H1 (cell line): ENCODE results near the gene RABL6. TPM values are rescaled to one million over a fixed set of nuclear protein-coding genes. Genes with fewer than 3 reads are reported as not detected.

Experiments used
- CTCF ChIA-PET: fragments of 300-600 bp; sonication (Branson Sonifier 250); formaldehyde crosslinking; loops from one replicate; lab custom pipeline; 2021; ENCODE audit not compliant: partially characterized antibody; lab: Charles Lee
- POLR2A ChIA-PET: fragments of 300-600 bp; sonication (Branson Sonifier 250); formaldehyde crosslinking; loops from one replicate; lab custom pipeline; 2021; ENCODE audit warnings: inconsistent platforms; ENCODE audit not compliant: partially characterized antibody; lab: Charles Lee
- DNase-seq, 2 experiments: peaks; one replicate each; pipeline versions ENCODE4 v3.0.0 to v3.0.0-alpha.2; 2010 to 2022; ENCODE audit warnings: low spot score in 2 of 2, low read depth in 1 of 2, mixed read lengths in 1 of 2
- FAIRE-seq: peaks from 2 replicates; lab custom pipeline; 2011; peaks lifted over from hg19 to GRCh38; lab: Jason Lieb, UNC
- H2AFZ ChIP-seq: 2 replicates; pipeline ENCODE4 v1.8.1; 2012; ENCODE audit warnings: low read length, inconsistent platforms
- H2AK5ac ChIP-seq: 2 replicates; pipeline ENCODE4 v1.6.1; 2013; ENCODE audit warnings: low read depth, low read length
- H2BK120ac ChIP-seq: replicated peaks from 2 replicates; pipeline ENCODE3; 2013; ENCODE audit warnings: low read depth, low read length, inconsistent platforms
- H2BK12ac ChIP-seq: 2 replicates; pipeline ENCODE4 v1.6.1; 2013; ENCODE audit warnings: low read depth, low read length
- H2BK15ac ChIP-seq: 2 replicates; pipeline ENCODE4 v1.6.1; 2013; ENCODE audit warnings: low read length
- H2BK20ac ChIP-seq: 2 replicates; pipeline ENCODE4 v1.6.1; 2013; ENCODE audit warnings: low read length
- H2BK5ac ChIP-seq: 2 replicates; pipeline ENCODE4 v1.6.1; 2013; ENCODE audit warnings: low read depth, low read length
- H3K14ac ChIP-seq: 2 replicates; pipeline ENCODE4 v1.6.1; 2013; ENCODE audit warnings: inconsistent platforms; ENCODE audit not compliant: insufficient read length
- H3K18ac ChIP-seq: 2 replicates; pipeline ENCODE4 v1.6.1; 2013; ENCODE audit warnings: low read length; ENCODE audit errors: extremely low read depth
- H3K23ac ChIP-seq: 2 replicates; pipeline ENCODE4 v1.6.1; 2013; ENCODE audit warnings: inconsistent platforms; ENCODE audit not compliant: insufficient read length
- H3K23me2 ChIP-seq: 2 replicates; pipeline ENCODE4 v1.6.1; 2013; ENCODE audit warnings: low read depth, low read length
- H3K27ac ChIP-seq: 2 replicates; pipeline ENCODE4 v1.6.1; 2011; ENCODE audit warnings: low read depth, low read length, inconsistent platforms
- H3K27me3 ChIP-seq, 4 experiments: replicated peaks in 1 of 4; 1 replicate in 1 of 4; 2 replicates in 3 of 4; pipeline versions ENCODE4 v1.6.1 to v1.8.1; 2011 to 2013; ENCODE audit warnings: low read length in 3 of 4, mild to moderate bottlenecking in 3 of 4, inconsistent platforms in 2 of 4, mixed read lengths in 2 of 4, moderate library complexity in 1 of 4; ENCODE audit not compliant: control insufficient read depth in 3 of 4, insufficient read depth in 3 of 4; ENCODE audit errors: extremely low read depth in 1 of 4
- H3K36me3 ChIP-seq, 4 experiments: 2 replicates each; pipeline versions ENCODE4 v1.6.1 to v1.8.1; 2011 to 2013; ENCODE audit warnings: mild to moderate bottlenecking in 4 of 4, low read length in 3 of 4, moderate library complexity in 2 of 4, control low read depth in 1 of 4, inconsistent platforms in 1 of 4; ENCODE audit not compliant: insufficient read depth in 4 of 4, control insufficient read depth in 2 of 4
- H3K4ac ChIP-seq: replicated peaks from 2 replicates; pipeline ENCODE3; 2013; ENCODE audit warnings: low read length, low read depth, mixed read lengths, inconsistent platforms; ENCODE audit not compliant: insufficient read length
- H3K4me1 ChIP-seq, 4 experiments: replicated peaks in 1 of 4; 1 replicate in 1 of 4; 2 replicates in 3 of 4; pipeline versions ENCODE4 v1.6.1 to v1.8.1; 2011 to 2013; ENCODE audit warnings: low read length in 3 of 4, inconsistent platforms in 2 of 4, mixed read lengths in 1 of 4; ENCODE audit not compliant: insufficient read depth in 4 of 4, control insufficient read depth in 3 of 4
- H3K4me2 ChIP-seq, 2 experiments: 2 replicates each; pipeline versions ENCODE4 v1.6.1 to v1.8.1; 2011 to 2013; ENCODE audit warnings: low read depth in 2 of 2, low read length in 2 of 2, control low read depth in 1 of 2, inconsistent platforms in 1 of 2, mild to moderate bottlenecking in 1 of 2; ENCODE audit not compliant: insufficient read depth in 1 of 2
- H3K4me3 ChIP-seq, 4 experiments: fragments of 200-600, 300-600 bp in 1 of 4; sonication (generic), shearing (Covaris generic), sonication (Bioruptor Twin) in 1 of 4; 2 replicates each; pipeline versions ENCODE4 v1.5.1 to v1.8.1; 2011 to 2016; ENCODE audit warnings: low read length in 4 of 4, low read depth in 3 of 4, control low read depth in 2 of 4, inconsistent platforms in 2 of 4, mild to moderate bottlenecking in 2 of 4, mixed read lengths in 1 of 4, moderate library complexity in 1 of 4; ENCODE audit not compliant: insufficient read depth in 2 of 4; ENCODE audit errors: extremely low read depth in 1 of 4
- H3K56ac ChIP-seq: replicated peaks from 2 replicates; pipeline ENCODE3; 2013; ENCODE audit warnings: low read depth, mild to moderate bottlenecking, mixed read lengths, low read length, inconsistent platforms; ENCODE audit not compliant: insufficient read length
- H3K79me1 ChIP-seq: 2 replicates; pipeline ENCODE4 v1.6.1; 2013; ENCODE audit warnings: low read depth, low read length, control low read depth
- H3K79me2 ChIP-seq, 2 experiments: 2 replicates each; pipeline versions ENCODE4 v1.6.1 to v1.8.1; 2012 to 2013; ENCODE audit warnings: low read length in 2 of 2, mild to moderate bottlenecking in 2 of 2, inconsistent platforms in 1 of 2; ENCODE audit not compliant: insufficient read depth in 2 of 2, control insufficient read depth in 1 of 2
- H3K9ac ChIP-seq, 4 experiments: replicated peaks in 1 of 4; 1 replicate in 1 of 4; 2 replicates in 3 of 4; pipeline versions ENCODE4 v1.6.1 to v1.8.1; 2011 to 2013; ENCODE audit warnings: low read depth in 3 of 4, low read length in 3 of 4, control low read depth in 2 of 4, mild to moderate bottlenecking in 2 of 4, moderate library complexity in 2 of 4, inconsistent platforms in 1 of 4; ENCODE audit errors: extremely low read depth in 1 of 4
- H3K9me3 ChIP-seq, 2 experiments: 2 replicates each; pipeline versions ENCODE4 v1.6.1 to v1.8.1; 2012 to 2013; ENCODE audit warnings: mild to moderate bottlenecking in 2 of 2, moderate library complexity in 2 of 2, control low read depth in 1 of 2, inconsistent platforms in 1 of 2, low read depth in 1 of 2, low read length in 1 of 2, mixed read lengths in 1 of 2; ENCODE audit not compliant: insufficient read depth in 2 of 2
- H4K20me1 ChIP-seq, 2 experiments: replicated peaks in 1 of 2; 2 replicates each; pipeline versions ENCODE3 to v1.8.1; 2011 to 2013; ENCODE audit warnings: inconsistent platforms in 2 of 2, low read length in 2 of 2, mild to moderate bottlenecking in 1 of 2; ENCODE audit not compliant: insufficient read depth in 2 of 2, control insufficient read depth in 1 of 2
- H4K5ac ChIP-seq: 2 replicates; pipeline ENCODE4 v1.6.1; 2013; ENCODE audit warnings: low read length, low read depth, mixed read lengths, inconsistent platforms; ENCODE audit not compliant: insufficient read length
- H4K8ac ChIP-seq: 2 replicates; pipeline ENCODE4 v1.8.0; 2013; ENCODE audit warnings: mild to moderate bottlenecking, moderate library complexity, low read length, inconsistent platforms; ENCODE audit not compliant: insufficient read depth; ENCODE audit errors: extremely low read depth
- H4K91ac ChIP-seq: replicated peaks from 2 replicates; pipeline ENCODE3; 2013; ENCODE audit warnings: low read length, mixed read lengths, inconsistent platforms; ENCODE audit not compliant: insufficient read length
- ASH2L ChIP-seq: fragments of 200-600, 300-600 bp; sonication (generic); IDR thresholded peaks from one replicate; pipeline ENCODE4 v1.7.1; 2017; ENCODE audit warnings: low read length
- CBX8 ChIP-seq: fragments of 300-800, 300-1000 bp; sonication (generic); IDR thresholded peaks from 2 replicates; pipeline ENCODE4 v1.7.1; 2016; ENCODE audit warnings: low read depth, low read length, borderline replicate concordance
- CHD1 ChIP-seq: IDR thresholded peaks from 2 replicates; pipeline ENCODE4 v1.6.1; 2012; ENCODE audit warnings: low read depth, low read length, improper control_type of control experiment
- KDM1A ChIP-seq: fragments of 200-600, 300-600 bp; sonication (generic); IDR thresholded peaks from 2 replicates; pipeline ENCODE4 v1.7.1; 2016; ENCODE audit warnings: mild to moderate bottlenecking, low read length, borderline replicate concordance
- KDM4A ChIP-seq: IDR thresholded peaks from one replicate; pipeline ENCODE4 v1.7.1; 2012; ENCODE audit warnings: low read depth, mild to moderate bottlenecking, moderate library complexity, low read length, inconsistent platforms; ENCODE audit not compliant: severe bottlenecking
- MAFK ChIP-seq: IDR thresholded peaks from 2 replicates; pipeline ENCODE4 v1.6.1; 2012; ENCODE audit warnings: low read depth, mild to moderate bottlenecking, improper control_type of control experiment, low read length
- POLR2A ChIP-seq, 2 experiments: IDR thresholded peaks; 1 replicate in 1 of 2; 2 replicates in 1 of 2; pipeline ENCODE4 v1.6.1; 2011; ENCODE audit warnings: low read depth in 2 of 2, low read length in 2 of 2, mild to moderate bottlenecking in 2 of 2; ENCODE audit errors: control extremely low read depth in 1 of 2
- POLR2AphosphoS5 ChIP-seq: IDR thresholded peaks from 2 replicates; pipeline ENCODE4 v1.6.1; 2011; ENCODE audit warnings: low read depth, low read length
- RAD21 ChIP-seq, 2 experiments: IDR thresholded peaks in 1 of 2; conservative IDR thresholded peaks in 1 of 2; 2 replicates each; pipeline ENCODE4 v1.6.1; 2011; ENCODE audit warnings: low read depth in 2 of 2, low read length in 2 of 2, improper control_type of control experiment in 1 of 2, inconsistent platforms in 1 of 2, mild to moderate bottlenecking in 1 of 2, moderate library complexity in 1 of 2
- TAF7 ChIP-seq: optimal IDR thresholded peaks from 2 replicates; pipeline ENCODE3; 2011; ENCODE audit warnings: low read depth, mild to moderate bottlenecking, inconsistent platforms, low read length, moderate library complexity, borderline replicate concordance
- TEAD4 ChIP-seq: IDR thresholded peaks from 2 replicates; pipeline ENCODE4 v1.6.1; 2012; ENCODE audit warnings: low read depth, low read length, inconsistent platforms, mixed read lengths
- WGBS, 2 experiments: shearing (Covaris generic) in 1 of 2; methylation state at CpG; one replicate each; pipeline versions ENCODE4 v1.1.6 to v1.1.7; 2013 to 2015; ENCODE audit warnings: low lambda C conversion rate in 2 of 2, mixed read lengths in 2 of 2, inconsistent platforms in 1 of 2, low coverage in 1 of 2, missing lambda C conversion rate in 1 of 2; ENCODE audit not compliant: insufficient replicate concordance in 2 of 2, insufficient coverage in 1 of 2, insufficient read length in 1 of 2; ENCODE audit errors: extremely low coverage in 1 of 2, missing lambda C conversion rate in 1 of 2; 5-methylcytosine and 5-hydroxymethylcytosine counted together
- polyA plus RNA-seq, 7 experiments: library from polyadenylated mRNA; depleted of rRNA in 3 of 7; stranded (reverse) in 5 of 7; unstranded in 2 of 7; fragments of >200 nt in 5 of 7; fragments of 200-250 nt in 2 of 7; gene quantifications; 1 replicate in 5 of 7; 2 replicates in 1 of 7; 4 replicates in 1 of 7; pipeline versions ENCODE4 v1.2.1 to v1.2.3, GENCODE V29; 2011 to 2013; ENCODE audit warnings: missing spikeins in 2 of 7, mixed read lengths in 2 of 7
- total RNA-seq: library from RNA; stranded (reverse); fragmentation: NEBNext Ultra II Directional; extraction: Animal tissue kit (Norgen Biotek cat#: 25700); gene quantifications from 2 replicates; pipeline ENCODE4 v1.2.1, GENCODE V29; 2021

RABL6 gene
- total and polyA plus RNA-seq, 2 of the 8 experiments (the other 6 are each of a cell fraction or from before 2014, with no cell fraction given): 70.1 to 130 TPM

GRCh38 chr9:136854113-136854841, 46.5 kb downstream of the RABL6 start:
- H2AK5ac ChIP-seq: no peak overlapping the region
- H4K5ac ChIP-seq: no peak overlapping the region
- TF ChIP-seq POLR2AphosphoS5: no peak
- no peak for TF ChIP-seq KDM1A
- no peak for TF ChIP-seq ASH2L
- no peak for TF ChIP-seq RAD21 (IDR thresholded peaks at IDR 0.05 in 1 of 2, conservative IDR thresholded peaks at IDR 0.05 in 1 of 2; ENCODE audit: low read depth in 2 of 2, low read length in 2 of 2)
- no peak for TF ChIP-seq CHD1
- no peak for TF ChIP-seq KDM4A
- TF ChIP-seq MAFK: no peak
- TF ChIP-seq TEAD4: no peak
- no peak for TF ChIP-seq CBX8
- TF ChIP-seq TAF7: no peak
- TF ChIP-seq POLR2A (IDR thresholded peaks at IDR 0.05; ENCODE audit: control extremely low read depth in 1 of 2, low read depth in 2 of 2, low read length in 2 of 2): no peak
- H3K4ac ChIP-seq: no peak overlapping the region
- H3K4me3 ChIP-seq: no peak overlapping the region
- H3K23ac ChIP-seq: no peak overlapping the region
- H3K56ac ChIP-seq: no peak overlapping the region
- H3K9me3 ChIP-seq: no peaks in the 10 kb centered on the region
- no peak overlapping the region for H2BK5ac ChIP-seq
- no peak overlapping the region for H3K18ac ChIP-seq
- no peak for FAIRE-seq
- no peaks in the 10 kb centered on the region for H3K27me3 ChIP-seq
- H4K20me1 ChIP-seq: peaks cover 7 to 14% of the 10 kb centered on the region in 2 experiments
- peaks cover 0 to 7% (median 3%) of the 10 kb centered on the region in 4 experiments; a peak in 5 of 8 replicates for H3K36me3 ChIP-seq
- H2BK12ac ChIP-seq: no peak overlapping the region
- no peak overlapping the region; the same call in 1 of the 2 replicates for H4K8ac ChIP-seq
- WGBS, 2 experiments: 87% methylated on average over 26 of the region's 30 CpGs; no CpG with 5 or more reads in 1 of the 2 experiments
- no peak overlapping the region for H4K91ac ChIP-seq
- H3K14ac ChIP-seq: no peak overlapping the region
- H3K23me2 ChIP-seq: peaks cover 2% of the 10 kb centered on the region; the same call in 1 of the 2 replicates
- H3K9ac ChIP-seq: no peak overlapping the region
- no peaks in the 10 kb centered on the region for H3K79me2 ChIP-seq
- no peak overlapping the region for H2BK120ac ChIP-seq
- H3K4me2 ChIP-seq: no peak overlapping the region
- H3K27ac ChIP-seq: no peak overlapping the region
- no peaks in the 10 kb centered on the region for H3K79me1 ChIP-seq
- H2AFZ ChIP-seq: no peak overlapping the region
- CTCF ChIA-PET: interaction anchor here (0.7 to 1.5 kb wide), 3 partner anchors 10 to 43 kb away, joined by 3 read pairs; no protein-coding TSS in a partner anchor
- peak in 1 of 2 experiments; percentile 49 for DNase-seq
- no peak overlapping the region for H2BK20ac ChIP-seq
- H3K4me1 ChIP-seq: peaks cover 0 to 10% (median 3%) of the 10 kb centered on the region in 4 experiments; a peak in 5 of 7 replicates
- POLR2A ChIA-PET: interaction anchor here (1.1 to 16.2 kb wide), 3 partner anchors 12 to 26 kb away, joined by 3 to 248 read pairs (median 4); partner anchors contain the start of genes AJM1 and EDF1
- H2BK15ac ChIP-seq: no peak overlapping the region
